ENCODE data around the gene CRTAC1.
A peak's percentile ranks its signal among the peaks of the same experiment; 100 is the strongest.
"Not testable (repeated sequence)": the region's sequence is repeated elsewhere in the genome, so short reads cannot be mapped to it uniquely, and the experiment has no call there.

The CRTAC1 gene

GRCh38 chr10:97866524-97867219, 163.7 kb downstream of the CRTAC1 start:
- DNase-seq, result no peak

- no peak for DNase-seq
Observed at GRCh38 chr10:97865488-97865887, 164.9 kb downstream of the CRTAC1 start.

- DNase-seq, result no peak
Observed at GRCh38 chr10:97863808-97864207, 166.6 kb downstream of the CRTAC1 start.

- DNase-seq, result no peak
Observed at GRCh38 chr10:97861924-97862323, 168.5 kb downstream of the CRTAC1 start.

- no peak for DNase-seq
Observed at GRCh38 chr10:97861097-97861750, 169.2 kb downstream of the CRTAC1 start.

DNA sequence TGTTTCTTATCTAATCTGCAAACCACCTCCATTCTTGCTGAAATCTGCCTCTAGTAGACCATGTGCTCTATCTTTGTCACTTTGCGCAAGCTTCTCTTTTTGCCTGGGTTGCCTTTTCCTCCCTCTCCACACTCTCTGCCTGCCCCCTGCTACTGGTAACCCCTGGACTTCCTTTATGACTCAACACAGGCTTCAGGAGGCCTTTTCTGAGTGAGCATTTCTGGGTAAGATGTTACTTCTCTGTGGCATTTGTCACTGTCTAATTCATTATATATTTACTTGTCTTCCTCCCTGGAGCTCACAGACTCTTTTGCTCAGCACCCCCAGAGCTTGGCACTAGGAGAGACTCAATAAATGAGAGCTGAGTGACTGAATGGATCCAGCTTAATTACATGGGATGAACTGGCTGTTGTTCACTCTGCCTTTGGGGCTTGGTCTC, 172.4 kb downstream of the CRTAC1 start:
- DNase-seq, result no peak

DNA sequence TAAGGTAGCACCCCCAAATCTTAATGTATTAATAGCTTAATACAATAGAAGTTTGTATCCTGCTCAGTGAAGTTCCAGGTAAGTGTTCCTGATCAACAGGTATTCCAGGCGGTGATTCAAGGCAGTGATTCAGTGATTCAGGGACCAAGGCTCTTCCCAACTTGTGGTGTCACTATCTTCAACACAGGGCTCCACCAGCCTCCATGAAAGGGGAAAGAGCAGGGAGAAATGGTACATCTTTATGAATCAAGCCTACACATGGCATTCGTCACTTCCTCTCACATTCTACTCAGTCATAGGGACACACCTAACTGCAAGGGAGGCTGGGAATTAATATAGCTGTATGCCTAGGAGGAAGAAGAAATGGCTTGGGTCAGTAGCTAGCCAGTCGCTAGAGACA, 175.7 kb downstream of the CRTAC1 start:
- DNase-seq, result no peak

GRCh38 chr10:97852840-97853405, 177.5 kb downstream of the CRTAC1 start:
- no peak for DNase-seq

- no peak for DNase-seq
Observed at GRCh38 chr10:97852277-97852676, 178.1 kb downstream of the CRTAC1 start.

- DNase-seq, result no peak
Observed at GRCh38 chr10:97851341-97852001, 178.9 kb downstream of the CRTAC1 start.

DNA sequence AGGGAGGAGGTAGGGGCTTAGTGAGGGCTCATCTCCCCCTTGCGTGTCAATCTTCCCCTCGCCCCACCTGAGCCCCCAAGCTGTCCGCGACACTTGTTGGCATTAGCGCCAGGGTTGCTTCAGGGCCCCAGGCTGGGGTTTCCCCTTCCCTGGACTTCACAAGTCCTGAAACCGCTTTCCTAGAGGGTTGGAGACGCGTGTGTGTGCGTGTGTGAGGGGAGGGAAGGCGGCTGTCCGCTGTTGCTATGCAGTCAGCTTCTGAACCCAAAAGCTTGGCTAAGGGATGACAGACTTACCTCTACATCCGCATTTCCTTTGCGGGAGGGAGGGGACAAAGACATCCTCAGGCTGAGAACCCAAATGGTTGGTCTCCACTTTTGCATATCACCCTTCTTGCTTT, 180.0 kb downstream of the CRTAC1 start:
- no peak for DNase-seq

GRCh38 chr10:97849687-97850402, 180.6 kb downstream of the CRTAC1 start, which contains the start of gene GOLGA7B:
Gene GOLGA7B (plus strand): TSS chr10:97849843. CDS start chr10:97850304, 461 bp downstream.
- peak in 1 of 2 experiments; percentile 12 for DNase-seq

DNA sequence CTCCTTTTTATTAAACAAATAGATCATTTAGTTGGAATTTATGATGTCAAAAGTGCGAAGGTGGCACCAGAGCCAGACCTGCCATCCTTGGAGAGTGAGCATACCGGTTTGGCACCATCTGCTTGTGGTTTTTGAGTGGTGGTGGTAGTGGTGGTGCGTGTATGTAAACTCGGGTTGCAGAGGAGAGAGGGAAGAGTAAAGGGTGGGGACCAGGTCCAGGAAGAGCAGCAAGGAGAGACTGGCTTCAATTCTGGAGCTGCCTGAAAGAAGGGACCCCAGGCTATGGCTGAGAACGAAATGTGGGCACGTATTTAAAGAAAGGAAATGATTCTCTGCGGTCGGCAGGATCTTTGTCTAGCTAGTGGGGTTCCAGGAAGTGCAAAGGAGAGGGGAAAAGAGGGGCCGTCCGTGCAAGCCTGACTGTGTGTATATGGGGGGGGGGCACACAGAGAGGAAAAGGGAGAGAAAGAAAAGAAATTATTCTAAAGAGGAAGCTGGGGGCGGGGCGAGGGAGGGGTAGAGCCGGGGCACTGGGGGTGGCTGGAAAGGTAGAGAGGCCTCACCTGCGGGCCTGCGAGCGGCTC, 181.2 kb downstream of the CRTAC1 start:
- peak in 1 of 2 experiments; percentile 69 for DNase-seq

- no peak for DNase-seq
Observed at GRCh38 chr10:97844678-97845077, 185.7 kb downstream of the CRTAC1 start.

GRCh38 chr10:97843972-97844371, 186.4 kb downstream of the CRTAC1 start:
- not testable (repeated sequence) for DNase-seq

GRCh38 chr10:97843281-97843671, 187.1 kb downstream of the CRTAC1 start:
- DNase-seq, result peak; percentile 23 to 35

- no peak for DNase-seq
Observed at GRCh38 chr10:97842656-97843280, 187.7 kb downstream of the CRTAC1 start.

DNA sequence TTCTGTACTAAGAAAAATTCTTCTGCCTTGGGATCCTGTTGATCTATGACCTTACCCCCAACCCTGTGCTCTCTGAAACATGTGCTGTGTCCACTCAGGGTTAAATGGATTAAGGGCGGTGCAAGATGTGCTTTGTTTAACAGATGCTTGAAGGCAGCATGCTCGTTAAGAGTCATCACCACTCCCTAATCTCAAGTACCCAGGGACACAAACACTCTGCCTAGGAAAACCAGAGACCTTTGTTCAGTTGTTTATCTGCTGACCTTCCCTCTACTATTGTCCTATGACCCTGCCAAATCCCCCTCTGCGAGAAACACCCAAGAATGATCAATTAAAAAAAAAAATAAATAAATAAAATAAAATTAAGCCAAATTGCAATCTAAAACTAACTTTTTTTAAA, 188.3 kb downstream of the CRTAC1 start:
- not testable (repeated sequence) for DNase-seq

- not testable (repeated sequence) for DNase-seq
Observed at GRCh38 chr10:97841166-97841565, 189.3 kb downstream of the CRTAC1 start.

GRCh38 chr10:97838091-97838490, 192.3 kb downstream of the CRTAC1 start:
- no peak for DNase-seq

DNA sequence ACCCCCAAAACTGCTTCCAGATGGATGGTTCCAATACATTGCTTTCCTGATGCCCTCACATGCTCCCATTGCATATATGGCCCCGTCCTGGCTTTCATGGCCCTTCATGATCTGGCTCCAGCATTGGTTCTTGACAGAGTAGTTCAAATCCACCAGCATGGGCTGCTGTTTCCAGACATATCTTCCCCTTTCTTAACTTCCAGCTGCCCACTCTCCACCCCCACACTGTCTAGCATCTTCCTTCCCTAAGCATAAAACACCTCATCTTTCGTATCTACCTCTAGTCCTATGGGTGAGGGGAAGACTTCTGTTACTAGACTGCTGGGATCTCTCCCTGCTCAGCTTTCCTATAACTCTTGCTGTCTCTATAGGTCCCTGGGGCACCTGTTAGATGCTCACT, 194.0 kb downstream of the CRTAC1 start:
- DNase-seq, result no peak

- no peak for DNase-seq
Observed at GRCh38 chr10:97831259-97831658, 199.2 kb downstream of the CRTAC1 start.

Measured in NCI-H187 (cell line).